GM13977 (cell line): ENCODE data around the gene SPDYE6.
"Not testable (repeated sequence)": the region's sequence is repeated elsewhere in the genome, so short reads cannot be mapped to it uniquely, and the experiment has no call there.

ENCODE experiments used
- DNase-seq: peaks from one replicate; pipeline ENCODE4 v3.0.0; 2012; ENCODE audit warnings: low spot score
- CTCF ChIP-seq: IDR thresholded peaks from 2 replicates; pipeline ENCODE4 v1.5.1; 2012; ENCODE audit warnings: mild to moderate bottlenecking, control low read depth; ENCODE audit not compliant: insufficient read depth; ENCODE audit errors: extremely low read depth, missing control alignments
- in situ Hi-C: fragments of 300-500 bp; cut with MboI; formaldehyde crosslinking; loops from one replicate; pipeline ENCODE4 v1.12.0; 2022; ENCODE audit warnings: low sequenced_read_pairs, low pct_unique_long_range_greater_than_20kb, mixed read lengths, inconsistent platforms; ENCODE audit not compliant: unreplicated experiment

The SPDYE6 gene

DNA sequence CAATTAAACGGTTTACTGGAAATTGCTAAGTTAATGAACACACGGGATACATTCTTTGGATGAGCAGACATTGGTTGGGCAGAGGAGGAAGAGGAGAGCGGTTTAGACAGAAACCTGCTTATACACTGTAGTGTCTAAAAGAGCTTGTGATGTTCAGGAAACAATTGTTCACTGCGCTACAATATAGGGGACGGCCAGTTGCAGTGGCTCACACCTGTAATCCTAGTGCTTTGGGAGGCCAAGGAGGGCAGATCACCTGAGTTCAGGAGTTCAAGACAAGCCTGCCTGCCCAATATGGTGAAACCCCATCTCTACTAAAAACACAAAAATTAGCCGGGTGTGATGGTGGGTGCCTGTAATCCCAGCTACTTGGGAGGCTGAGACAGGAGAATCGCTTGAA is 20.7 kb downstream of the SPDYE6 start:
- in situ Hi-C loops, DNase-seq: not testable (repeated sequence)

DNA sequence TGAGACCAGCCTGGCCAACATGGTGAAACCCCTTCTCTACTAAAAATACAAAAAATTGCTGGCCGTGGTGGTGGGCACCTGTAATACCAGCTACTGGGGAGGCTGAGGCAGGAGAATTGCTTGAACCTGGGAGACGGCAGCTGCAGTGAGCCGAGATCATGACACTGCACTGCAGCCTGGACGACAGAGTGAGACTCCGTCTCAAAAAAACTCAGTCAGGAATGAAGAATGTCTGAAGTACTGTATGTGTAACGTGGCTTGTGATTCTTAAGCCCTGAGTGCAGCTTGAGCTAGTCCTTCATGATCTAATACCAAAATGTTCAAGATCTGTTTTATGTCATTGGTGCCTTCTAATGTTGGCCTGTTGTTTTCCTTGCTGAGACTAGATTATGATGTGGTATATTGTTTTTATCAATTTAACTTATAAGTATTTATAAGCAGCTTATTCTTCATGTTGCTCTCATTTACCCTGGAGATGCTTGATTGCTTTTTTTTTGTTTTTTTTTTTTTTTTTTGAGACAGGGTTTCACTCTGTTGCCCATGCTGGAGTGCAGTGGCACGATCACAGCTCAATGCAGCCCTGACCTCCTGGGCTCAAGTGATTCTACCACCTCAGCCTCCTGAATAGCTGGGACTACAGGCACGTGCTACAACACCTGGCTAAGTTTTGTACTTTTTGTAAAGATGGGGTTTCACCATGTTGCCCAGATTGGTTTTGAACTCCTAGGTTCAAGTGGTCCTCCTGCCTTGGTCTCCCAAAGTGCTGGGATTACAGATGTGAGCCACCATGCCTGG is 25.4 kb downstream of the SPDYE6 start:
- DNase-seq, in situ Hi-C loops: not testable (repeated sequence)

DNA sequence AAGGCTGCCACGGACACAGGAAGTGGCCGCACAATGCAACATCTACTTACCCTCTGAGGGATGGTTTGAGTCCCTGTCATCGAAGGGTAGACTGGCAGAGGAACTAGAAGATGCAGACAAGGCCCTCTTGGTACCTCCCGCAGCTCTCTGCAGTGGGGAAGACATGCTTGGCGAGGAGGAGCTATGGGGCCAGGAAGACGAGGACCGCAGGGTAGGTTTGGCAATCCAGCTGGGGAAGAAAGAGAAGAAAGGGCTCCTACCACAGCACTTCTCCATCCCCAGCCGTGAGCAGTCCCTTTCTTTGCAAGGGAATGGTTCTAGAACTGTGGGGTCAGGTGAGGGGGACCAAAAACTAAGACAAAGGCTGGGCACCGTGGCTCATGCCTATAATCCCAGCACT is 26.9 kb downstream of the SPDYE6 start:
- in situ Hi-C loops = not testable (repeated sequence)

DNA sequence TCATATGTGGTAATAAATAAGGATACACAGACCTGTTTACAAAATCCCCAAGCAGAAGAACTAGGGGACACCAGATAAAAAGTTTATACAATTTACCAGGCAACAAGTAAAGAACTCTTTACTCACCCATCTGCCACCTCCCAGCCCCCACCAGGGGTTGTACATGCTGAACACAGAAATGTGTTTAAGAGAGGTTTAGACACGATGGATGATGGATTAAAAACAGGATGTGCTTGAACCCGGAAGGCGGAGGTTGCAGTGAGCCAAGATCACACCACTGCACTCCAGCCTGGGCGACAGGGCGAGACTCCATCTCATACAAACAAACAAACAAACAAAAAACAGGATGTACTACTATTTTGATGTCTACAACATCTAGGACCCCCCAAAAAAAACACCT is 27.4 kb downstream of the SPDYE6 start:
- DNase-seq, in situ Hi-C loops: not testable (repeated sequence)

More for the DNA sequence above, 26.9 kb downstream of the SPDYE6 start:
- DNase-seq = not testable (repeated sequence)

- in situ Hi-C loops, DNase-seq: not testable (repeated sequence)
Measured at GRCh38 chr7:102327183-102327582, 29.1 kb downstream of the SPDYE6 start.

DNA sequence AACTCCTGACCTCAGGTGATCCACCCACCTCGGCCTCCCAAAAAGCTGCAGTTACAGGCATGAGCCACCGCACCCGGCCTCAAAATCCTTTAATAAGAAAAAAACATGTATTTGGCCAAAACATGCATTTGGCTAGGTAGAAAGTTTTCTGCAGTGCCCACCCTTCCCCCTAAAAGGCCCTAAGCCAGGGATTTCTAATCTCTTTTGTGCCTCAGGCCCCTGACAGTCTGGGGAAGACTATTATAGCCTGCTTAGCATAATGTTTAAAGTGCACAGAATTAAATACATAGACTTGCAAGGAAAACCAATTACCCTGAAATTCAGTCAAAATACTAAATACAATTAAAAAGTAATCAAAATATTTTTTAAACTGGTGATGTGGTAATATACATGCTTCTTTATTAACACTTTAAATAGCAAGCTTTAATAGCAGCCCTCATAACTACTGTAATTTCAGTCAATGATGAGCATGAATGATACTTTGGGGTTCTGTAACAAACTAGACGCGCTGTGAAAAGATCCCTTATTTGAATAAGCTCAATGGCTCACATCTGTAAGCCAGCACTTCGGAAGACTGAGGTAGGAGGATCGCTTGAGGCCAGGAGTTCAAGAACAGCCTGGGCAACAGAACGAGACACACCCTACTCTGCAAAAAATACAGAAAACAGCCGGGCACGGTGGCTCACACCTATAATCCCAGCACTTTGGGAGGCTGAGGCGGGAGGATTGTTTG is 29.9 kb downstream of the SPDYE6 start:
- TF ChIP-seq CTCF = no peak
- in situ Hi-C loops = no loop called here
- peak; percentile 2 for DNase-seq

GRCh38 chr7:102325106-102325505 is 31.1 kb downstream of the SPDYE6 start:
- DNase-seq, in situ Hi-C loops: not testable (repeated sequence)

- TF ChIP-seq CTCF = no peak
- in situ Hi-C loops = no loop called here
- no peak for DNase-seq
Measured at GRCh38 chr7:102323914-102324195, 32.4 kb downstream of the SPDYE6 start.

DNA sequence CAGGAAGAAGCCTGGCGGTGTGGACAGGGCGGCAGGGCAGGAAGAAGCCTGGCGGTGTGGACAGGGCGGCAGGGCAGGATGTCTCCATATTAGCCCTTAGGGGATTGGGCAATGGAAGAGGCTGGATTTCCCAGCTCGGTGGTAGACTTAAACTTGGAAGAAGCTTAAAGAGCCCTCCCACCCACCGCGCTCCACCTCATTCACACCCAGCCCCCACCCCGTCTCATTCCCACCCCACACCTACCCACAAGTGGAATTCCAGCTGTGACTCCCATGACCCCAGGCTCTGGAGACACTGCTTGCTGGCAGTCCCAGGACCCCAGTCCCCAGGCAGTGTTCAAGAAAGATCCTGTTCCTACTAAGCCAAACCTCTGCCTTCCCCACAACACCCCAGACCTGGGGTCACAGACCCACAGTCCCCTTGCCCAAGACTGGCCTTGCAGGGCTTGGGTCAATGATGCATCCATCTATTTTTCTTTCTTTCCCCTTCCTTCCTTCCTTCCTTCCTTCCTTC is 34.0 kb downstream of the SPDYE6 start:
- TF ChIP-seq CTCF = no peak
- in situ Hi-C loops = no loop called here
- peak; percentile 21 for DNase-seq
